H9 (cell line): ENCODE data around the gene CYP2W1. TPM values are rescaled to one million over a fixed set of nuclear protein-coding genes. Genes with fewer than 3 reads are reported as not detected.

ENCODE experiments used
- DNase-seq: peaks from one replicate; pipeline ENCODE4 v3.0.0-alpha.2; 2017
- H2AFZ ChIP-seq: one replicate; pipeline ENCODE4 v1.6.1; 2013; ENCODE audit warnings: mild to moderate bottlenecking, low read length, control low read depth, moderate library complexity
- H2AK5ac ChIP-seq: 2 replicates; pipeline ENCODE4 v1.6.1; 2013; ENCODE audit warnings: low read length, control low read depth, mixed read lengths; ENCODE audit not compliant: insufficient read length
- H2BK120ac ChIP-seq: one replicate; pipeline ENCODE4 v1.6.1; 2013; ENCODE audit warnings: low read depth, mild to moderate bottlenecking, low read length, control low read depth, inconsistent platforms; ENCODE audit not compliant: poor library complexity, severe bottlenecking
- H2BK12ac ChIP-seq: 2 replicates; pipeline ENCODE4 v1.6.1; 2013; ENCODE audit warnings: low read length, control low read depth, mixed read lengths, low read depth; ENCODE audit not compliant: insufficient read length
- H2BK15ac ChIP-seq: 2 replicates; pipeline ENCODE4 v1.6.1; 2013; ENCODE audit warnings: low read depth, low read length, control low read depth
- H2BK20ac ChIP-seq: one replicate; pipeline ENCODE4 v1.6.1; 2013; ENCODE audit warnings: low read depth, mild to moderate bottlenecking, low read length, control low read depth, inconsistent platforms; ENCODE audit not compliant: poor library complexity, severe bottlenecking
- H2BK5ac ChIP-seq: 2 replicates; pipeline ENCODE4 v1.6.1; 2013; ENCODE audit warnings: low read length, control low read depth, mixed read lengths; ENCODE audit not compliant: insufficient read length
- H3K14ac ChIP-seq: 2 replicates; pipeline ENCODE4 v1.6.1; 2013; ENCODE audit warnings: low read length, control low read depth; ENCODE audit not compliant: insufficient read depth
- H3K18ac ChIP-seq: 2 replicates; pipeline ENCODE4 v1.6.1; 2013; ENCODE audit warnings: low read depth, mild to moderate bottlenecking, mixed read lengths, low read length, control low read depth; ENCODE audit not compliant: insufficient read length
- H3K23ac ChIP-seq: 2 replicates; pipeline ENCODE4 v1.6.1; 2013; ENCODE audit warnings: low read length, control low read depth, mixed read lengths, low read depth; ENCODE audit not compliant: insufficient read length
- H3K23me2 ChIP-seq: 2 replicates; pipeline ENCODE4 v1.6.1; 2013; ENCODE audit warnings: low read depth, mild to moderate bottlenecking, mixed read lengths, low read length, control low read depth; ENCODE audit not compliant: insufficient read length, poor library complexity, severe bottlenecking
- H3K27ac ChIP-seq: 2 replicates; pipeline ENCODE4 v1.5.1; 2013; ENCODE audit warnings: low read length, control low read depth, mixed read lengths, low read depth; ENCODE audit not compliant: insufficient read length
- H3K27me3 ChIP-seq: 2 replicates; pipeline ENCODE4 v1.6.1; 2013; ENCODE audit warnings: low read length, control low read depth, inconsistent platforms; ENCODE audit not compliant: insufficient read depth
- H3K4ac ChIP-seq: 2 replicates; pipeline ENCODE4 v1.6.1; 2013; ENCODE audit warnings: low read depth, mild to moderate bottlenecking, control low read depth, inconsistent platforms, low read length, moderate library complexity
- H3K4me1 ChIP-seq: 2 replicates; pipeline ENCODE4 v1.6.1; 2013; ENCODE audit warnings: low read length, control low read depth, inconsistent platforms; ENCODE audit not compliant: insufficient read depth
- H3K4me2 ChIP-seq: 2 replicates; pipeline ENCODE4 v1.6.1; 2013; ENCODE audit warnings: low read length, control low read depth, mixed read lengths; ENCODE audit not compliant: insufficient read length, insufficient read depth
- H3K56ac ChIP-seq: 2 replicates; pipeline ENCODE4 v1.6.1; 2013; ENCODE audit warnings: low read depth, mild to moderate bottlenecking, mixed read lengths, low read length, control low read depth; ENCODE audit not compliant: insufficient read length
- H3K79me1 ChIP-seq: 2 replicates; pipeline ENCODE4 v1.6.1; 2013; ENCODE audit warnings: low read depth, mild to moderate bottlenecking, moderate library complexity, low read length, control low read depth, inconsistent platforms; ENCODE audit not compliant: insufficient read depth, poor library complexity, severe bottlenecking
- H3K79me2 ChIP-seq: 2 replicates; pipeline ENCODE4 v1.6.1; 2013; ENCODE audit warnings: low read length, control low read depth, inconsistent platforms; ENCODE audit not compliant: insufficient read depth
- H3K9ac ChIP-seq: 2 replicates; pipeline ENCODE4 v1.6.1; 2013; ENCODE audit warnings: low read length, control low read depth, mixed read lengths; ENCODE audit not compliant: insufficient read length; ENCODE audit errors: extremely low read depth
- H3K9me3 ChIP-seq: one replicate; pipeline ENCODE4 v1.6.1; 2013; ENCODE audit warnings: low read depth, low read length, inconsistent platforms; ENCODE audit not compliant: control insufficient read depth
- H3T11ph ChIP-seq: one replicate; pipeline ENCODE4 v1.6.1; 2013; ENCODE audit warnings: mild to moderate bottlenecking, low read length, control low read depth, inconsistent platforms
- H4K20me1 ChIP-seq: one replicate; pipeline ENCODE4 v1.6.1; 2013; ENCODE audit not compliant: control insufficient read depth, insufficient read length, insufficient read depth
- H4K5ac ChIP-seq: 2 replicates; pipeline ENCODE4 v1.6.1; 2013; ENCODE audit warnings: low read depth, mild to moderate bottlenecking, mixed read lengths, low read length, control low read depth; ENCODE audit not compliant: insufficient read length
- H4K8ac ChIP-seq: replicated peaks from 2 replicates; pipeline ENCODE4 v1.6.1; 2013; ENCODE audit warnings: low read length, control low read depth, mixed read lengths, low read depth; ENCODE audit not compliant: insufficient read length
- H4K91ac ChIP-seq: 2 replicates; pipeline ENCODE4 v1.6.1; 2013; ENCODE audit warnings: low read depth, mild to moderate bottlenecking, moderate library complexity, mixed read lengths, low read length, control low read depth; ENCODE audit not compliant: insufficient read length
- H3K27ac Mint-ChIP-seq, 3 experiments: 2 replicates in 2 of 3; 3 replicates in 1 of 3; pipeline ENCODE4 v1.8.0; 2020 to 2021; ENCODE audit warnings: mixed read lengths in 3 of 3, mild to moderate bottlenecking in 1 of 3, moderate library complexity in 1 of 3
- H3K27me3 Mint-ChIP-seq: 2 replicates; pipeline ENCODE4 v1.8.0; 2021; ENCODE audit warnings: low read depth, mild to moderate bottlenecking, moderate library complexity, mixed read lengths
- H3K36me3 Mint-ChIP-seq, 3 experiments: 2 replicates in 2 of 3; 3 replicates in 1 of 3; pipeline ENCODE4 v1.8.0; 2020 to 2021; ENCODE audit warnings: low read depth in 3 of 3, mixed read lengths in 3 of 3; ENCODE audit not compliant: insufficient read depth in 1 of 3
- H3K4me1 Mint-ChIP-seq, 2 experiments: 2 replicates each; pipeline ENCODE4 v1.8.0; 2020; ENCODE audit warnings: mixed read lengths in 2 of 2
- H3K4me3 Mint-ChIP-seq, 2 experiments: 2 replicates in 1 of 2; 3 replicates in 1 of 2; pipeline ENCODE4 v1.8.0; 2020 to 2021; ENCODE audit warnings: mild to moderate bottlenecking in 2 of 2, mixed read lengths in 2 of 2, moderate library complexity in 1 of 2
- H3K9me3 Mint-ChIP-seq, 2 experiments: 2 replicates in 1 of 2; 3 replicates in 1 of 2; pipeline ENCODE4 v1.8.0; 2020; ENCODE audit warnings: mild to moderate bottlenecking in 2 of 2, mixed read lengths in 2 of 2, moderate library complexity in 1 of 2
- WGBS: extraction: QIAGEN DNeasy Blood & Tissue Kit; methylation state at CpG from one replicate; pipeline ENCODE4 v1.1.7; 2013; ENCODE audit warnings: missing lambda C conversion rate, low lambda C conversion rate, mixed read lengths; ENCODE audit not compliant: insufficient read length; ENCODE audit errors: extremely low coverage; 5-methylcytosine and 5-hydroxymethylcytosine counted together
- total RNA-seq: library from RNA; stranded (reverse); gene quantifications from 2 replicates; pipeline ENCODE4 v1.2.1, GENCODE V29; 2021
- TF ChIP-seq, protein P1 (sequence below): fragments of 200-600 bp; sonication (generic); conservative IDR thresholded peaks from 3 replicates; pipeline ENCODE4 v1.8.0; 2021; ENCODE audit warnings: antibody characterized with exemption, mild to moderate bottlenecking

CYP2W1 gene
- total RNA-seq, 1 experiment from 2014 or later: not detected

- Histone ChIP-seq H3K9me3 (no peaks in the 10 kb centered on the region), H3K27ac (no peak overlapping the region), H3K23ac (no peak overlapping the region), H4K5ac (no peak overlapping the region), H3K14ac (no peak overlapping the region), H4K20me1 (no peaks in the 10 kb centered on the region), H3K27me3 (no peaks in the 10 kb centered on the region), H4K91ac (no peak overlapping the region), H3K9ac (no peak overlapping the region), H2BK5ac (no peak overlapping the region), H3K4me2 (no peak overlapping the region), H2AFZ (no peak overlapping the region), H3K4me1 (no peaks in the 10 kb centered on the region), H2BK20ac (no peak overlapping the region), H2BK120ac (no peak overlapping the region), H3T11ph (no peak overlapping the region), H3K79me1 (no peaks in the 10 kb centered on the region), H2AK5ac (no peak overlapping the region), H4K8ac (no peak overlapping the region), H2BK12ac (no peak overlapping the region), H3K18ac (no peak overlapping the region), H3K23me2 (no peaks in the 10 kb centered on the region), H3K56ac (no peak overlapping the region), H3K79me2 (no peaks in the 10 kb centered on the region), H3K4ac (no peak overlapping the region), H2BK15ac (no peak overlapping the region)
- DNase-seq: no peak
- Mint-ChIP-seq H3K4me3 (no peak overlapping the region), H3K27me3 (peaks cover 12% of the 10 kb centered on the region), H3K9me3 (peaks cover 3 to 4% of the 10 kb centered on the region in 2 experiments; a peak in 3 of 5 replicates), H3K27ac (no peak overlapping the region), H3K36me3 (no peaks in the 10 kb centered on the region; a peak in 2 of 7 replicates), H3K4me1 (peaks cover 4 to 6% of the 10 kb centered on the region in 2 experiments; a peak in 3 of 4 replicates)
- TF ChIP-seq, protein P1, sequence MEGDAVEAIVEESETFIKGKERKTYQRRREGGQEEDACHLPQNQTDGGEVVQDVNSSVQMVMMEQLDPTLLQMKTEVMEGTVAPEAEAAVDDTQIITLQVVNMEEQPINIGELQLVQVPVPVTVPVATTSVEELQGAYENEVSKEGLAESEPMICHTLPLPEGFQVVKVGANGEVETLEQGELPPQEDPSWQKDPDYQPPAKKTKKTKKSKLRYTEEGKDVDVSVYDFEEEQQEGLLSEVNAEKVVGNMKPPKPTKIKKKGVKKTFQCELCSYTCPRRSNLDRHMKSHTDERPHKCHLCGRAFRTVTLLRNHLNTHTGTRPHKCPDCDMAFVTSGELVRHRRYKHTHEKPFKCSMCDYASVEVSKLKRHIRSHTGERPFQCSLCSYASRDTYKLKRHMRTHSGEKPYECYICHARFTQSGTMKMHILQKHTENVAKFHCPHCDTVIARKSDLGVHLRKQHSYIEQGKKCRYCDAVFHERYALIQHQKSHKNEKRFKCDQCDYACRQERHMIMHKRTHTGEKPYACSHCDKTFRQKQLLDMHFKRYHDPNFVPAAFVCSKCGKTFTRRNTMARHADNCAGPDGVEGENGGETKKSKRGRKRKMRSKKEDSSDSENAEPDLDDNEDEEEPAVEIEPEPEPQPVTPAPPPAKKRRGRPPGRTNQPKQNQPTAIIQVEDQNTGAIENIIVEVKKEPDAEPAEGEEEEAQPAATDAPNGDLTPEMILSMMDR: no peak
- WGBS: no CpG with 5 or more reads among the region's 4 CpGs
Measured at GRCh38 chr7:939843-940242, 43.1 kb upstream of the CYP2W1 start.
